GM12878 (cell line): ENCODE results near the gene CAMK2B. TPM values are rescaled to one million over a fixed set of nuclear protein-coding genes. Genes with fewer than 3 reads are reported as not detected.

Source experiments
- POU2F2 ChIP-seq: IDR thresholded peaks from 3 replicates; pipeline ENCODE4 v1.6.1; 2011; ENCODE audit warnings: low read depth, mild to moderate bottlenecking, low read length, borderline replicate concordance
- ZNF592 ChIP-seq: fragments of 450-650 bp; IDR thresholded peaks from 2 replicates; pipeline ENCODE4 v1.6.1; 2017; ENCODE audit warnings: mild to moderate bottlenecking, moderate library complexity
- polyA plus RNA-seq, 11 experiments: library from polyadenylated mRNA; depleted of rRNA in 4 of 11; unstranded in 6 of 11; stranded (reverse) in 5 of 11; fragments of >200 nt; fragmentation: Nextera tagmentation in 4 of 11; fragmentation: Illumina TruSeq in 1 of 11; extraction: Ambion mirVana in 4 of 11; extraction: Trizol in 1 of 11; gene quantifications; 1 replicate in 1 of 11; 2 replicates in 10 of 11; pipeline versions ENCODE4 v1.2.1 to v1.2.3, GENCODE V29; 2011 to 2016; ENCODE audit warnings: inconsistent platforms in 2 of 11, missing spikeins in 2 of 11, low read depth in 1 of 11
- total RNA-seq, 4 experiments: library from RNA; depleted of rRNA in 3 of 4; stranded (reverse); fragments of >200 nt in 3 of 4; fragmentation: Illumina TruSeq in 1 of 4; extraction: Trizol in 1 of 4; gene quantifications; 2 replicates each; pipeline versions ENCODE4 v1.2.1 to v1.2.3, GENCODE V29; 2013 to 2021
- TF ChIP-seq, protein P1 (sequence below): fragments of 450-650 bp; formaldehyde crosslinking; IDR thresholded peaks from 2 replicates; pipeline ENCODE4 v1.5.0; 2022; ENCODE audit warnings: mild to moderate bottlenecking, missing genetic modification characterization

Gene CAMK2B
- total and polyA plus RNA-seq, 10 of the 15 experiments (the other 5 are each of a cell fraction or from before 2014, with no cell fraction given) = 0.06 to 0.23 (median 0.11) TPM; not detected in 5

DNA sequence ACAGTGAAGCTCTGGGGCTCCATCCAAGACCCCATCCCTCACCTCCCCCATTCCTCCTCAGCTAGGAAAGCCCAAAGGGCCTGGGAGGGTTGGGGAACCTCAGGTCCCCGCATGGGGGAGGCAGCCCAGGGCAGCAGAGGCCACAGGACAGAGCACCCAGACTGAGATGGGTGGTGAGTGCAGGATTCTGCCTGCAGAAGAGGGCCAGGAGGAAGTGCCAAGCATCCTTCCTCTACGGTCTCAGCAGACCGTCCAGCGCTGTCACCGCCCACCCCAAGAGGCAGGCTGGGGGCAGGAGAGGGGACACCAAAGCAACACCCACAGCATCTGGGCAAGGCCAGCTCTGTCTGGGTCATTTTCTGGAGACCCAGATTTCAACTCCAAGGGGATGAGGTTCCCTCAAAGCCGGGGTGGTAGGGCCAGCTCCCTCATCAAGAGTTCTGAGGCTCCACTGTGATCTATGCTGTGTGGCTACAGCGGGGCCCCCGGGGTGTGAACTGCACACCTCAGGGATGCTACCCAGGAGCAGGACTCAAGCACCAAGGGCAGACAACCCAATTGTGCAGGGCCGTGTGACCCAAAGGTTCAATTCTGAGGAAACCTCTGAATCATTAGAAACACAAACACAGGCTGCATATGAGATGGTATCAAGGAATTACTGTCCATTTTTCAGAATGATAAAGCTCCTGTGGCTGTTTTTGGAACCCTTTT lies 46.8 kb downstream of the CAMK2B start (continued):
- no peak for TF ChIP-seq ZNF592
- TF ChIP-seq, protein P1, sequence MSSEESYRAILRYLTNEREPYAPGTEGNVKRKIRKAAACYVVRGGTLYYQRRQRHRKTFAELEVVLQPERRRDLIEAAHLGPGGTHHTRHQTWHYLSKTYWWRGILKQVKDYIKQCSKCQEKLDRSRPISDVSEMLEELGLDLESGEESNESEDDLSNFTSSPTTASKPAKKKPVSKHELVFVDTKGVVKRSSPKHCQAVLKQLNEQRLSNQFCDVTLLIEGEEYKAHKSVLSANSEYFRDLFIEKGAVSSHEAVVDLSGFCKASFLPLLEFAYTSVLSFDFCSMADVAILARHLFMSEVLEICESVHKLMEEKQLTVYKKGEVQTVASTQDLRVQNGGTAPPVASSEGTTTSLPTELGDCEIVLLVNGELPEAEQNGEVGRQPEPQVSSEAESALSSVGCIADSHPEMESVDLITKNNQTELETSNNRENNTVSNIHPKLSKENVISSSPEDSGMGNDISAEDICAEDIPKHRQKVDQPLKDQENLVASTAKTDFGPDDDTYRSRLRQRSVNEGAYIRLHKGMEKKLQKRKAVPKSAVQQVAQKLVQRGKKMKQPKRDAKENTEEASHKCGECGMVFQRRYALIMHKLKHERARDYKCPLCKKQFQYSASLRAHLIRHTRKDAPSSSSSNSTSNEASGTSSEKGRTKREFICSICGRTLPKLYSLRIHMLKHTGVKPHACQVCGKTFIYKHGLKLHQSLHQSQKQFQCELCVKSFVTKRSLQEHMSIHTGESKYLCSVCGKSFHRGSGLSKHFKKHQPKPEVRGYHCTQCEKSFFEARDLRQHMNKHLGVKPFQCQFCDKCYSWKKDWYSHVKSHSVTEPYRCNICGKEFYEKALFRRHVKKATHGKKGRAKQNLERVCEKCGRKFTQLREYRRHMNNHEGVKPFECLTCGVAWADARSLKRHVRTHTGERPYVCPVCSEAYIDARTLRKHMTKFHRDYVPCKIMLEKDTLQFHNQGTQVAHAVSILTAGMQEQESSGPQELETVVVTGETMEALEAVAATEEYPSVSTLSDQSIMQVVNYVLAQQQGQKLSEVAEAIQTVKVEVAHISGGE (CRISPR knock-in tag) = no peak
- no peak for TF ChIP-seq POU2F2
